ENCODE measurements around the gene LAMTOR1. TPM values are rescaled to one million over a fixed set of nuclear protein-coding genes. Genes with fewer than 3 reads are reported as not detected.

Gene LAMTOR1
- total and polyA plus RNA-seq, 10 of the 15 experiments (the other 5 are each of a cell fraction or from before 2014, with no cell fraction given), result 58.8 to 141 (median 110) TPM

DNA sequence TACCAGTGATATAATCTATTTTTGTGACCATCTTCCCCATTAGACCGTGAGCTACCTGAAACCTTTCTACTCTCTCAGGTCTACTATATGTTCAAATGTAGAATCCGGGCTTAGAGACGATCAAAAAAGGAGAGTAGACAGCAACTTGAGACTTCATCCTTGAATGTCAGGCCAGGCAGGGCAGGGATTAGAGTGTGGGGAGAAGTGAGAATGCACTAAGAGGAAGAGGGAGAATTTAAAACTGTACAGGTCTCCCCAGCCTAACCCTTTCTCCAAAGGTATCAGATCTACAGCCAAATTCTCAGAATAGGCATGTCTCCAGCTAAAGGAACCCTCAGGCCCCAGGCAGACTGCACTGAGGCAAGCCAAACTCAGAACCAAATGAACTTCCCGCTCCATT is 935 bp downstream of the LAMTOR1 start:
- Histone ChIP-seq H3K27ac (ENCODE audit: control insufficient read depth, insufficient read depth) (peak overlapping the region; percentile 90), H4K20me1 (ENCODE audit: control insufficient read depth, insufficient read depth) (no peaks in the 10 kb centered on the region), H3K27me3 (replicated peaks in 1 of 2; ENCODE audit: control insufficient read depth in 2 of 2, insufficient read depth in 2 of 2, low read length in 1 of 2) (no peaks in the 10 kb centered on the region), H2AFZ (ENCODE audit: control insufficient read depth, low read depth, low read length) (no peak overlapping the region; the same call in 1 of the 2 replicates), H3K79me2 (ENCODE audit: control insufficient read depth, insufficient read depth, low read length) (peaks cover 44% of the 10 kb centered on the region), H3K4me1 (ENCODE audit: control insufficient read depth, insufficient read depth, low read length) (peaks cover 21% of the 10 kb centered on the region), H3K36me3 (ENCODE audit: control insufficient read depth in 2 of 2, insufficient read depth in 2 of 2, low read length in 1 of 2) (peaks cover 11 to 16% of the 10 kb centered on the region in 2 experiments; a peak in 3 of 4 replicates), H3K9me3 (replicated peaks; ENCODE audit: control insufficient read depth, insufficient read depth, low read length) (no peaks in the 10 kb centered on the region), H3K4me3 (peak overlapping the region; percentile 94), H3K9ac (ENCODE audit: control insufficient read depth, insufficient read depth, low read length) (peak overlapping the region; percentile 99), H3K4me2 (ENCODE audit: control insufficient read depth, insufficient read depth) (peak overlapping the region; percentile 95)
- ChIA-PET CTCF (interaction anchor here (0.6 to 14.0 kb wide), 7 partner anchors 10 to 1878 kb away, joined by 4 to 416 read pairs (median 5); no protein-coding TSS in a partner anchor), POLR2A (interaction anchor here (0.9 to 2.4 kb wide), 5 partner anchors 9 to 66 kb away, joined by 3 to 13 read pairs (median 5); partner anchors contain the start of gene ANAPC15), RAD21 (ENCODE audit: unreplicated experiment) (no interaction called here), SMC1A (ENCODE audit: uncharacterized antibody, unreplicated experiment) (interaction anchor here (0.9 to 14.0 kb wide), 8 partner anchors 9 to 329 kb away, joined by 3 to 245 read pairs (median 8); no protein-coding TSS in a partner anchor)
- 27% methylated on average over 4 of the region's 4 CpGs for WGBS (ENCODE audit: insufficient coverage, insufficient replicate concordance, low lambda C conversion rate, missing lambda C conversion rate)
- in situ Hi-C loops (cut with MboI), result no loop called here
- no peak for ATAC-seq
- DNase-seq (ENCODE audit: low read depth, low spot score), result no peak
- FAIRE-seq, result peak; percentile 27
- TSS peak; percentile 70 for BruUV-seq (replicated peaks)
- intact Hi-C loops (cut with micrococcal nuclease; ENCODE audit: unreplicated experiment), result no loop called here
- TF ChIP-seq, protein P1, sequence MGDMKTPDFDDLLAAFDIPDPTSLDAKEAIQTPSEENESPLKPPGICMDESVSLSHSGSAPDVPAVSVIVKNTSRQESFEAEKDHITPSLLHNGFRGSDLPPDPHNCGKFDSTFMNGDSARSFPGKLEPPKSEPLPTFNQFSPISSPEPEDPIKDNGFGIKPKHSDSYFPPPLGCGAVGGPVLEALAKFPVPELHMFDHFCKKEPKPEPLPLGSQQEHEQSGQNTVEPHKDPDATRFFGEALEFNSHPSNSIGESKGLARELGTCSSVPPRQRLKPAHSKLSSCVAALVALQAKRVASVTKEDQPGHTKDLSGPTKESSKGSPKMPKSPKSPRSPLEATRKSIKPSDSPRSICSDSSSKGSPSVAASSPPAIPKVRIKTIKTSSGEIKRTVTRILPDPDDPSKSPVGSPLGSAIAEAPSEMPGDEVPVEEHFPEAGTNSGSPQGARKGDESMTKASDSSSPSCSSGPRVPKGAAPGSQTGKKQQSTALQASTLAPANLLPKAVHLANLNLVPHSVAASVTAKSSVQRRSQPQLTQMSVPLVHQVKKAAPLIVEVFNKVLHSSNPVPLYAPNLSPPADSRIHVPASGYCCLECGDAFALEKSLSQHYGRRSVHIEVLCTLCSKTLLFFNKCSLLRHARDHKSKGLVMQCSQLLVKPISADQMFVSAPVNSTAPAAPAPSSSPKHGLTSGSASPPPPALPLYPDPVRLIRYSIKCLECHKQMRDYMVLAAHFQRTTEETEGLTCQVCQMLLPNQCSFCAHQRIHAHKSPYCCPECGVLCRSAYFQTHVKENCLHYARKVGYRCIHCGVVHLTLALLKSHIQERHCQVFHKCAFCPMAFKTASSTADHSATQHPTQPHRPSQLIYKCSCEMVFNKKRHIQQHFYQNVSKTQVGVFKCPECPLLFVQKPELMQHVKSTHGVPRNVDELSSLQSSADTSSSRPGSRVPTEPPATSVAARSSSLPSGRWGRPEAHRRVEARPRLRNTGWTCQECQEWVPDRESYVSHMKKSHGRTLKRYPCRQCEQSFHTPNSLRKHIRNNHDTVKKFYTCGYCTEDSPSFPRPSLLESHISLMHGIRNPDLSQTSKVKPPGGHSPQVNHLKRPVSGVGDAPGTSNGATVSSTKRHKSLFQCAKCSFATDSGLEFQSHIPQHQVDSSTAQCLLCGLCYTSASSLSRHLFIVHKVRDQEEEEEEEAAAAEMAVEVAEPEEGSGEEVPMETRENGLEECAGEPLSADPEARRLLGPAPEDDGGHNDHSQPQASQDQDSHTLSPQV (IDR thresholded peaks at IDR 0.05), result no peak
- TF ChIP-seq ZNF207 (IDR thresholded peaks at IDR 0.05; ENCODE audit: borderline replicate concordance) (no peak), IKZF2 (IDR thresholded peaks at IDR 0.05) (0 out of 4 replicates have a peak, but pooled peaks of 1 of the 2 experiments have one; percentile 0), BACH1 (IDR thresholded peaks at IDR 0.05; ENCODE audit: borderline replicate concordance) (no peak), ASH2L (IDR thresholded peaks at IDR 0.05; ENCODE audit: borderline replicate concordance, low read depth) (no peak), PAX5 (IDR thresholded peaks at IDR 0.05; ENCODE audit: borderline replicate concordance, low read depth, low read length) (no peak), DPF2 (IDR thresholded peaks at IDR 0.05) (no peak), LARP7 (IDR thresholded peaks at IDR 0.05) (no peak), PML (IDR thresholded peaks at IDR 0.05; ENCODE audit: low read length) (no peak), TCF7 (IDR thresholded peaks at IDR 0.05; ENCODE audit: borderline replicate concordance) (no peak)
- TF ChIP-seq, protein P2, sequence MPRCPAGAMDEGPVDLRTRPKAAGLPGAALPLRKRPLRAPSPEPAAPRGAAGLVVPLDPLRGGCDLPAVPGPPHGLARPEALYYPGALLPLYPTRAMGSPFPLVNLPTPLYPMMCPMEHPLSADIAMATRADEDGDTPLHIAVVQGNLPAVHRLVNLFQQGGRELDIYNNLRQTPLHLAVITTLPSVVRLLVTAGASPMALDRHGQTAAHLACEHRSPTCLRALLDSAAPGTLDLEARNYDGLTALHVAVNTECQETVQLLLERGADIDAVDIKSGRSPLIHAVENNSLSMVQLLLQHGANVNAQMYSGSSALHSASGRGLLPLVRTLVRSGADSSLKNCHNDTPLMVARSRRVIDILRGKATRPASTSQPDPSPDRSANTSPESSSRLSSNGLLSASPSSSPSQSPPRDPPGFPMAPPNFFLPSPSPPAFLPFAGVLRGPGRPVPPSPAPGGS (IDR thresholded peaks at IDR 0.05; ENCODE audit: borderline replicate concordance, insufficient read depth, low read depth, low read length, poor library complexity, severe bottlenecking), result no peak
- TF ChIP-seq, protein P3, sequence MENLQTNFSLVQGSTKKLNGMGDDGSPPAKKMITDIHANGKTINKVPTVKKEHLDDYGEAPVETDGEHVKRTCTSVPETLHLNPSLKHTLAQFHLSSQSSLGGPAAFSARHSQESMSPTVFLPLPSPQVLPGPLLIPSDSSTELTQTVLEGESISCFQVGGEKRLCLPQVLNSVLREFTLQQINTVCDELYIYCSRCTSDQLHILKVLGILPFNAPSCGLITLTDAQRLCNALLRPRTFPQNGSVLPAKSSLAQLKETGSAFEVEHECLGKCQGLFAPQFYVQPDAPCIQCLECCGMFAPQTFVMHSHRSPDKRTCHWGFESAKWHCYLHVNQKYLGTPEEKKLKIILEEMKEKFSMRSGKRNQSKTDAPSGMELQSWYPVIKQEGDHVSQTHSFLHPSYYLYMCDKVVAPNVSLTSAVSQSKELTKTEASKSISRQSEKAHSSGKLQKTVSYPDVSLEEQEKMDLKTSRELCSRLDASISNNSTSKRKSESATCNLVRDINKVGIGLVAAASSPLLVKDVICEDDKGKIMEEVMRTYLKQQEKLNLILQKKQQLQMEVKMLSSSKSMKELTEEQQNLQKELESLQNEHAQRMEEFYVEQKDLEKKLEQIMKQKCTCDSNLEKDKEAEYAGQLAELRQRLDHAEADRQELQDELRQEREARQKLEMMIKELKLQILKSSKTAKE (IDR thresholded peaks at IDR 0.05; ENCODE audit: low read depth, poor library complexity, severe bottlenecking), result no peak
- TF ChIP-seq, protein P4, sequence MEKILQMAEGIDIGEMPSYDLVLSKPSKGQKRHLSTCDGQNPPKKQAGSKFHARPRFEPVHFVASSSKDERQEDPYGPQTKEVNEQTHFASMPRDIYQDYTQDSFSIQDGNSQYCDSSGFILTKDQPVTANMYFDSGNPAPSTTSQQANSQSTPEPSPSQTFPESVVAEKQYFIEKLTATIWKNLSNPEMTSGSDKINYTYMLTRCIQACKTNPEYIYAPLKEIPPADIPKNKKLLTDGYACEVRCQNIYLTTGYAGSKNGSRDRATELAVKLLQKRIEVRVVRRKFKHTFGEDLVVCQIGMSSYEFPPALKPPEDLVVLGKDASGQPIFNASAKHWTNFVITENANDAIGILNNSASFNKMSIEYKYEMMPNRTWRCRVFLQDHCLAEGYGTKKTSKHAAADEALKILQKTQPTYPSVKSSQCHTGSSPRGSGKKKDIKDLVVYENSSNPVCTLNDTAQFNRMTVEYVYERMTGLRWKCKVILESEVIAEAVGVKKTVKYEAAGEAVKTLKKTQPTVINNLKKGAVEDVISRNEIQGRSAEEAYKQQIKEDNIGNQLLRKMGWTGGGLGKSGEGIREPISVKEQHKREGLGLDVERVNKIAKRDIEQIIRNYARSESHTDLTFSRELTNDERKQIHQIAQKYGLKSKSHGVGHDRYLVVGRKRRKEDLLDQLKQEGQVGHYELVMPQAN (conservative IDR thresholded peaks at IDR 0.05), result no peak
